Head of caudate nucleus (tissue), 42 donors: ENCODE measurements around the gene ZDHHC13.
A peak's percentile ranks its signal among the peaks of the same experiment; 100 is the strongest.

ENCODE experiments used
- DNase-seq, 42 donors: peaks; one replicate each; pipeline versions ENCODE4 v3.0.0 to v3.0.0-alpha.2; 2020 to 2021; ENCODE audit warnings: mixed read lengths in 7 of 42
- intact Hi-C: fragments of 100-400 bp; cut with DNase I; formaldehyde crosslinking; loops from one replicate; pipeline ENCODE4 v1.15.0; 2022

Gene ZDHHC13

GRCh38 chr11:19194620-19195308 is 77.8 kb downstream of the ZDHHC13 start:
- intact Hi-C loops, result no loop called here
- peak in 1 of 42 donors; percentile 1 for DNase-seq

GRCh38 chr11:19196432-19196831 is 79.5 kb downstream of the ZDHHC13 start:
- no peak for DNase-seq
- intact Hi-C loops, result no loop called here

- intact Hi-C loops, result no loop called here
- no peak for DNase-seq
These were observed 82.1 kb downstream of the ZDHHC13 start for GRCh38 chr11:19199048-19199447.

GRCh38 chr11:19199771-19200170 is 82.8 kb downstream of the ZDHHC13 start:
- intact Hi-C loops, result no loop called here
- no peak for DNase-seq

- intact Hi-C loops, result no loop called here
- no peak for DNase-seq
These were observed 83.6 kb downstream of the ZDHHC13 start for GRCh38 chr11:19200410-19201201.

GRCh38 chr11:19201737-19202605 is 85.0 kb downstream of the ZDHHC13 start, which contains the start of gene CSRP3:
Gene CSRP3 (minus strand): TSS chr11:19201983. CDS start chr11:19192448, 9,535 bp downstream.
- no peak for DNase-seq
- intact Hi-C loops, result no loop called here

GRCh38 chr11:19204836-19205235 is 87.9 kb downstream of the ZDHHC13 start:
- intact Hi-C loops, result no loop called here
- DNase-seq, result no peak

- intact Hi-C loops, result no loop called here
These were observed 91.2 kb downstream of the ZDHHC13 start for GRCh38 chr11:19208181-19208580.

GRCh38 chr11:19208959-19209546 is 92.1 kb downstream of the ZDHHC13 start:
- DNase-seq, result no peak
- intact Hi-C loops, result no loop called here

More at GRCh38 chr11:19208181-19208580, 91.2 kb downstream of the ZDHHC13 start:
- no peak for DNase-seq

- intact Hi-C loops, result no loop called here
- DNase-seq, result no peak
These were observed 92.8 kb downstream of the ZDHHC13 start for GRCh38 chr11:19209617-19210370.

- no peak for DNase-seq
- intact Hi-C loops, result no loop called here
These were observed 99.1 kb downstream of the ZDHHC13 start for GRCh38 chr11:19216021-19216420.

GRCh38 chr11:19216709-19217374 is 99.9 kb downstream of the ZDHHC13 start:
- DNase-seq, result no peak
- intact Hi-C loops, result no loop called here

- intact Hi-C loops, result no loop called here
- DNase-seq, result peak in 9 of 42 donors; percentile 11 to 54 (median 38)
These were observed 101.2 kb downstream of the ZDHHC13 start for GRCh38 chr11:19218216-19218615.

GRCh38 chr11:19218786-19219460 is 102.0 kb downstream of the ZDHHC13 start:
- intact Hi-C loops, result no loop called here
- peak in 24 of 42 donors; percentile 13 to 75 (median 42) for DNase-seq

GRCh38 chr11:19220903-19221724 is 104.1 kb downstream of the ZDHHC13 start:
- DNase-seq, result peak in 8 of 42 donors; percentile 4 to 50 (median 22)
- intact Hi-C loops, result no loop called here

- no peak for DNase-seq
- intact Hi-C loops, result no loop called here
These were observed 108.2 kb downstream of the ZDHHC13 start for GRCh38 chr11:19225123-19225522.
